GM12865 (cell line): ENCODE data around the gene ZXDC.

Source experiments
- DNase-seq: peaks from one replicate; pipeline ENCODE4 v3.0.0; 2010; ENCODE audit warnings: low read depth
- H3K4me3 ChIP-seq: 2 replicates; pipeline ENCODE4 v1.5.1; 2011; ENCODE audit warnings: mild to moderate bottlenecking, low read depth, low read length, control low read depth
- TF ChIP-seq, protein P1 (sequence below): IDR thresholded peaks from 2 replicates; pipeline ENCODE4 v1.5.1; 2011; ENCODE audit warnings: low read length, control low read depth, low read depth, inconsistent platforms; ENCODE audit not compliant: insufficient read depth; ENCODE audit errors: missing control alignments

The ZXDC gene

DNA sequence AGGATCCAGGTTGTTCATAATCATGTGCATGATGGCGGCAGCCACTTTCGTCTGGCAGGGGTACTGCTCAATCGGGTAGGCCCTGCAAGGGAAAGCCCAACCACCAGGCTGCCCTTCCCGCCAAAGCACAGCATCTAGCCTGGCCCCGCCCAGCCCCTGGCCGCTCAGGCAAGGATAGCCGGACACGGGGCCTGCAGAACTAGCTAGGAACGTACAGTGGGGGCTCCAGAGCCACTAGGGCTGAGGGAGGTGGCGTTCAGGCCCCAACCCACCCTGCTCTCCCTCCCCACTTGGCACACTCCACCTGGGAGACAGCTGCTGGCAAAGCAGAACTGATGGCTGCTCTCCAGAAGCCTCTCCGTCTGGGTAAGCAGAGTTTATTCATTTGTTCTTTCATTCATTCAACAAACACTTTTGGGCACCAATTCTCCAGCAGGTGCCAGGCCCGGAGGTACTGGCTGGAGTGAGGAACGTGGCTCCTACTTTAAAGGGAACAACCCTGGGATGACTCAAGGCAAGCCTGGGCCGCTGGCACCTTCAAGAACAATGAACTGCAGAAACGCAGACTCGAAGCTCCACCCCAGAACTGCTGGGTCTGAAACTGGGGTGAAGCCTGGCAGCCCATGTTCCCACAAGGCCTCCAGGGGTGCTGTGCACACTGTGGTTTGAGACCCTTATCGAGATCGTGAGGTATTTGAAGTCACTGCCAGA, 34.1 kb upstream of the ZXDC start:
- H3K4me3 ChIP-seq: no peak overlapping the region
- TF ChIP-seq, protein P1, sequence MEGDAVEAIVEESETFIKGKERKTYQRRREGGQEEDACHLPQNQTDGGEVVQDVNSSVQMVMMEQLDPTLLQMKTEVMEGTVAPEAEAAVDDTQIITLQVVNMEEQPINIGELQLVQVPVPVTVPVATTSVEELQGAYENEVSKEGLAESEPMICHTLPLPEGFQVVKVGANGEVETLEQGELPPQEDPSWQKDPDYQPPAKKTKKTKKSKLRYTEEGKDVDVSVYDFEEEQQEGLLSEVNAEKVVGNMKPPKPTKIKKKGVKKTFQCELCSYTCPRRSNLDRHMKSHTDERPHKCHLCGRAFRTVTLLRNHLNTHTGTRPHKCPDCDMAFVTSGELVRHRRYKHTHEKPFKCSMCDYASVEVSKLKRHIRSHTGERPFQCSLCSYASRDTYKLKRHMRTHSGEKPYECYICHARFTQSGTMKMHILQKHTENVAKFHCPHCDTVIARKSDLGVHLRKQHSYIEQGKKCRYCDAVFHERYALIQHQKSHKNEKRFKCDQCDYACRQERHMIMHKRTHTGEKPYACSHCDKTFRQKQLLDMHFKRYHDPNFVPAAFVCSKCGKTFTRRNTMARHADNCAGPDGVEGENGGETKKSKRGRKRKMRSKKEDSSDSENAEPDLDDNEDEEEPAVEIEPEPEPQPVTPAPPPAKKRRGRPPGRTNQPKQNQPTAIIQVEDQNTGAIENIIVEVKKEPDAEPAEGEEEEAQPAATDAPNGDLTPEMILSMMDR: no peak
- DNase-seq: no peak

DNA sequence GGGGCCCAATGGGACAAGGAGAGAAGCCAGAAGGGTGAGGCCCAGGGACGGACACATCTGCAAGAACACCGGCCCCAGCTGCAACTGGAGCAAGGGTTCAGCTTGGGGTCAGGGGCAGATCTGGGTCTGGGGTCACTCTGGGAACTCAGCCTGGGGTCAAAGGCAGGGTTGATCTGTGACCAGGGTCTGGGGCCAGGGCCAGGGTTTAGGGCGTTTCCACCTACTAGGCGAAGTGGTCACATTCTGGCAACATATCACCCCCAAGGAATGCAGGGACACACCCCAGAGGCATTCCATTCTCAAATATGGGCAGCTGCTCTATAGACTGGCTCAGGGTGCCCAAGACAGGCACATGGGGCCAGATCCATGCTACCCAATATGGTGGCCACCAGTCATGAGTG, 32.9 kb upstream of the ZXDC start:
- TF ChIP-seq, protein P1: no peak
- H3K4me3 ChIP-seq: no peak overlapping the region
- DNase-seq: no peak

GRCh38 chr3:126507886-126508285, 32.2 kb upstream of the ZXDC start:
- TF ChIP-seq, protein P1: no peak
- H3K4me3 ChIP-seq: no peak overlapping the region
- no peak for DNase-seq

- no peak overlapping the region for H3K4me3 ChIP-seq
Measured at GRCh38 chr3:126503701-126504100, 28.0 kb upstream of the ZXDC start.

DNA sequence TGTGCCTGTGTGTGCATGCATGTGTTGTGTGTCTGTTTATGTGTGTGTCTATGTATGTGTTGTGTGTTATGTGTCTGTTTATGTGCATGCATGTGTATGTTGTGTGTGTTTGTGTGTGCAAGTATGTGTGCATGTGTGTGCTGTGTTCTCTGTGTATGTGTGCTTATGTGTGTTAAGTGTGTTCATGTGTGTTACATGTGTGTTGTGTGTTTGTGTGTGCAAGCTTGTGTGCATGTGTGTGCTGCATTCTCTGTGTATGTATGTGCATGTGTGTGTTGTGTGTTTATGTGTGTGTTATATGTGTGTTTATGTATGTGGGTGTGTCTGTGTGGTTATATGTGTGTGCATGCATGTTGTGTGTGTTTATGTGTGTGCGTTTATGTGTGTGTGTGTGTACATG, 27.0 kb upstream of the ZXDC start:
- DNase-seq: no peak
- TF ChIP-seq, protein P1: no peak
- H3K4me3 ChIP-seq: no peak overlapping the region

More at GRCh38 chr3:126503701-126504100, 28.0 kb upstream of the ZXDC start:
- no peak for DNase-seq
- TF ChIP-seq, protein P1: no peak

DNA sequence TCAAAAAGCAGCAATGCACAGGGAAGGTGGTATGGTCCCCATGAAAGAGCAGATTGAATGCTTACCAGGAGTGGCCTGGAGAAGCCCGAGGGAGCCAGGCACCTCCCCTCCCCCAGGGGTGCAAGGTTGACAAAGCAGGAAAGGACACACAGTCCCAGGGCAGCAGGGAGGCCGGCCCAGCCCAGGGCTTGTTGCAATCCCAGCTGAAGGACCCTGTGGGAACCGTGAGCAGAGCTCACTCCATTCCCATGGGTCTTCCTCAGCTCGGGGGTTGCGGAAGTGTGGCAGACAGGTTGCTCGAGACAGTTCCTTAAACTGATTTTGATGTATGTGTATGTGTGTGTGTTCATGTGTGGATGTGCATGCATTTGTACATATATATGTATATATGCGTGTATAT, 26.0 kb upstream of the ZXDC start:
- no peak for DNase-seq
- TF ChIP-seq, protein P1: no peak
- no peak overlapping the region for H3K4me3 ChIP-seq

GRCh38 chr3:126501054-126501453, 25.4 kb upstream of the ZXDC start:
- no peak for DNase-seq
- no peak overlapping the region for H3K4me3 ChIP-seq
- TF ChIP-seq, protein P1: no peak
